ENCODE results near the gene DAGLB. TPM values are rescaled to one million over a fixed set of nuclear protein-coding genes. Genes with fewer than 3 reads are reported as not detected.

DAGLB gene
- total and polyA plus RNA-seq, 10 of the 15 experiments (the other 5 are each of a cell fraction or from before 2014, with no cell fraction given): 1.2 to 13.3 (median 10.1) TPM

- Histone ChIP-seq H3K4me1 (ENCODE audit: control insufficient read depth, insufficient read depth, low read length) (no peaks in the 10 kb centered on the region), H3K4me2 (ENCODE audit: control insufficient read depth, insufficient read depth) (no peak overlapping the region), H2AFZ (ENCODE audit: control insufficient read depth, low read depth, low read length) (no peak overlapping the region), H3K79me2 (ENCODE audit: control insufficient read depth, insufficient read depth, low read length) (no peaks in the 10 kb centered on the region), H3K9me3 (replicated peaks; ENCODE audit: control insufficient read depth, insufficient read depth, low read length) (no peaks in the 10 kb centered on the region), H3K27me3 (replicated peaks in 1 of 2; ENCODE audit: control insufficient read depth in 2 of 2, insufficient read depth in 2 of 2, low read length in 1 of 2) (no peaks in the 10 kb centered on the region), H3K27ac (ENCODE audit: control insufficient read depth, insufficient read depth) (no peak overlapping the region), H3K4me3 (no peak overlapping the region), H4K20me1 (ENCODE audit: control insufficient read depth, insufficient read depth) (no peaks in the 10 kb centered on the region), H3K36me3 (ENCODE audit: control insufficient read depth in 2 of 2, insufficient read depth in 2 of 2, low read length in 1 of 2) (peaks cover 0 to 5% of the 10 kb centered on the region in 2 experiments; a peak in 3 of 4 replicates), H3K9ac (ENCODE audit: control insufficient read depth, insufficient read depth, low read length) (no peak overlapping the region)
- intact Hi-C loops (cut with micrococcal nuclease; ENCODE audit: unreplicated experiment): no loop called here
- DNase-seq (ENCODE audit: low read depth, low spot score) (no peak), ATAC-seq (no peak; the same call in 2 of the 3 replicates), FAIRE-seq (no peak)
- TF ChIP-seq CTCF (IDR thresholded peaks at IDR 0.05 in 2 of 3, conservative IDR thresholded peaks at IDR 0.05 in 1 of 3; ENCODE audit: control insufficient read depth in 2 of 3, extremely low read depth in 1 of 3, insufficient read depth in 1 of 3, low read depth in 3 of 3, low read length in 3 of 3): 0 out of 6 replicates have a peak, but pooled peaks of 1 of the 3 experiments have one; percentile 8
- peak; percentile 33; the same call in 1 of the 2 replicates for TF ChIP-seq RUNX3 (IDR thresholded peaks at IDR 0.05; ENCODE audit: low read length)
- no peak for TF ChIP-seq POLR2AphosphoS2 (IDR thresholded peaks at IDR 0.05; ENCODE audit: low read depth, low read length)
- TF ChIP-seq POLR2A (IDR thresholded peaks at IDR 0.05; ENCODE audit: low read depth, low read length): 0 out of 2 replicates have a peak, but pooled peaks have one; percentile 4
- TF ChIP-seq PML (IDR thresholded peaks at IDR 0.05; ENCODE audit: low read length): no peak
- TF ChIP-seq SPI1 (IDR thresholded peaks at IDR 0.05; ENCODE audit: borderline replicate concordance, insufficient read depth, low read depth, low read length): peak; percentile 60
- ChIA-PET POLR2A (no interaction called here), CTCF (no interaction called here), SMC1A (ENCODE audit: uncharacterized antibody, unreplicated experiment) (interaction anchor here (1.5 kb wide), 1 partner anchor 13 kb away, joined by 5 read pairs; no protein-coding TSS in a partner anchor), RAD21 (ENCODE audit: unreplicated experiment) (no interaction called here)
- in situ Hi-C loops (cut with MboI): no loop called here
- BruUV-seq (replicated peaks): no TSS peak
- WGBS (ENCODE audit: insufficient coverage, insufficient replicate concordance, low lambda C conversion rate, missing lambda C conversion rate): 51% methylated on average over 18 of the region's 18 CpGs
These were observed 23.6 kb downstream of the DAGLB start for GRCh38 chr7:6423942-6424701.
